ENCODE results near the gene ZNF236.

ZNF236 gene

GRCh38 chr18:76837071-76837470 is 14.7 kb downstream of the ZNF236 start:
- H3K4me3 ChIP-seq (ENCODE audit: low read length): no peak overlapping the region
- no CpG with 5 or more reads among the region's 6 CpGs for WGBS (ENCODE audit: insufficient coverage, insufficient read length)
- H3K27ac ChIP-seq (ENCODE audit: low read length): no peak overlapping the region
- H3K27me3 ChIP-seq (ENCODE audit: control insufficient read depth, insufficient read depth, low read length): no peaks in the 10 kb centered on the region
- no peak for DNase-seq (ENCODE audit: low read depth, low spot score)
- no peaks in the 10 kb centered on the region for H3K9me3 ChIP-seq (ENCODE audit: control insufficient read depth, insufficient read depth, low read length)
- no peaks in the 10 kb centered on the region; the same call in 1 of the 2 replicates for H3K4me1 ChIP-seq (ENCODE audit: control insufficient read depth, insufficient read depth, low read length)
- no peaks in the 10 kb centered on the region for H3K36me3 ChIP-seq (ENCODE audit: control insufficient read depth, insufficient read depth, low read length)

GRCh38 chr18:76838182-76838581 is 15.8 kb downstream of the ZNF236 start:
- H3K36me3 ChIP-seq (ENCODE audit: control insufficient read depth, insufficient read depth, low read length): no peaks in the 10 kb centered on the region
- no CpG with 5 or more reads among the region's 3 CpGs for WGBS (ENCODE audit: insufficient coverage, insufficient read length)
- no peak overlapping the region for H3K4me3 ChIP-seq (ENCODE audit: low read length)
- H3K27me3 ChIP-seq (ENCODE audit: control insufficient read depth, insufficient read depth, low read length): no peaks in the 10 kb centered on the region
- no peaks in the 10 kb centered on the region; the same call in 1 of the 2 replicates for H3K4me1 ChIP-seq (ENCODE audit: control insufficient read depth, insufficient read depth, low read length)
- no peaks in the 10 kb centered on the region for H3K9me3 ChIP-seq (ENCODE audit: control insufficient read depth, insufficient read depth, low read length)
- DNase-seq (ENCODE audit: low read depth, low spot score): no peak
- no peak overlapping the region for H3K27ac ChIP-seq (ENCODE audit: low read length)

- Histone ChIP-seq H3K27me3 (ENCODE audit: control insufficient read depth, insufficient read depth, low read length) (no peaks in the 10 kb centered on the region), H3K27ac (ENCODE audit: low read length) (no peak overlapping the region), H3K9me3 (ENCODE audit: control insufficient read depth, insufficient read depth, low read length) (no peaks in the 10 kb centered on the region), H3K4me1 (ENCODE audit: control insufficient read depth, insufficient read depth, low read length) (no peaks in the 10 kb centered on the region; the same call in 1 of the 2 replicates), H3K36me3 (ENCODE audit: control insufficient read depth, insufficient read depth, low read length) (no peaks in the 10 kb centered on the region), H3K4me3 (ENCODE audit: low read length) (no peak overlapping the region)
- DNase-seq (ENCODE audit: low read depth, low spot score): no peak
- no CpG with 5 or more reads among the region's 4 CpGs for WGBS (ENCODE audit: insufficient coverage, insufficient read length)
These were observed 16.9 kb downstream of the ZNF236 start for GRCh38 chr18:76839086-76839794.

- Histone ChIP-seq H3K9me3 (ENCODE audit: control insufficient read depth, insufficient read depth, low read length) (no peaks in the 10 kb centered on the region), H3K4me3 (ENCODE audit: low read length) (no peak overlapping the region), H3K27me3 (ENCODE audit: control insufficient read depth, insufficient read depth, low read length) (no peaks in the 10 kb centered on the region), H3K4me1 (ENCODE audit: control insufficient read depth, insufficient read depth, low read length) (no peaks in the 10 kb centered on the region; the same call in 1 of the 2 replicates), H3K27ac (ENCODE audit: low read length) (no peak overlapping the region), H3K36me3 (ENCODE audit: control insufficient read depth, insufficient read depth, low read length) (no peaks in the 10 kb centered on the region)
- no CpG with 5 or more reads among the region's 6 CpGs for WGBS (ENCODE audit: insufficient coverage, insufficient read length)
- DNase-seq (ENCODE audit: low read depth, low spot score): no peak
These were observed 20.6 kb downstream of the ZNF236 start for GRCh38 chr18:76842837-76843530.

- no peaks in the 10 kb centered on the region for H3K9me3 ChIP-seq (ENCODE audit: control insufficient read depth, insufficient read depth, low read length)
- no CpG with 5 or more reads among the region's 4 CpGs for WGBS (ENCODE audit: insufficient coverage, insufficient read length)
- H3K4me1 ChIP-seq (ENCODE audit: control insufficient read depth, insufficient read depth, low read length): no peaks in the 10 kb centered on the region
- no peaks in the 10 kb centered on the region for H3K27me3 ChIP-seq (ENCODE audit: control insufficient read depth, insufficient read depth, low read length)
- no peaks in the 10 kb centered on the region for H3K36me3 ChIP-seq (ENCODE audit: control insufficient read depth, insufficient read depth, low read length)
- no peak overlapping the region for H3K4me3 ChIP-seq (ENCODE audit: low read length)
- H3K27ac ChIP-seq (ENCODE audit: low read length): no peak overlapping the region
- DNase-seq (ENCODE audit: low read depth, low spot score): no peak
These were observed 21.8 kb downstream of the ZNF236 start for GRCh38 chr18:76844144-76844543.

- no peak for DNase-seq (ENCODE audit: low read depth, low spot score)
- no peaks in the 10 kb centered on the region for H3K4me1 ChIP-seq (ENCODE audit: control insufficient read depth, insufficient read depth, low read length)
- no CpG with 5 or more reads among the region's 4 CpGs for WGBS (ENCODE audit: insufficient coverage, insufficient read length)
- no peak overlapping the region for H3K27ac ChIP-seq (ENCODE audit: low read length)
- H3K27me3 ChIP-seq (ENCODE audit: control insufficient read depth, insufficient read depth, low read length): no peaks in the 10 kb centered on the region
- H3K36me3 ChIP-seq (ENCODE audit: control insufficient read depth, insufficient read depth, low read length): no peaks in the 10 kb centered on the region
- H3K4me3 ChIP-seq (ENCODE audit: low read length): no peak overlapping the region
- no peaks in the 10 kb centered on the region for H3K9me3 ChIP-seq (ENCODE audit: control insufficient read depth, insufficient read depth, low read length)
These were observed 22.6 kb downstream of the ZNF236 start for GRCh38 chr18:76844742-76845477.

GRCh38 chr18:76846217-76846616 is 23.9 kb downstream of the ZNF236 start:
- H3K27ac ChIP-seq (ENCODE audit: low read length): no peak overlapping the region
- H3K36me3 ChIP-seq (ENCODE audit: control insufficient read depth, insufficient read depth, low read length): no peaks in the 10 kb centered on the region
- H3K4me3 ChIP-seq (ENCODE audit: low read length): no peak overlapping the region
- WGBS (ENCODE audit: insufficient coverage, insufficient read length): no CpG with 5 or more reads among the region's 5 CpGs
- H3K27me3 ChIP-seq (ENCODE audit: control insufficient read depth, insufficient read depth, low read length): no peaks in the 10 kb centered on the region
- no peaks in the 10 kb centered on the region for H3K4me1 ChIP-seq (ENCODE audit: control insufficient read depth, insufficient read depth, low read length)
- H3K9me3 ChIP-seq (ENCODE audit: control insufficient read depth, insufficient read depth, low read length): no peaks in the 10 kb centered on the region
- DNase-seq (ENCODE audit: low read depth, low spot score): no peak

- H3K9me3 ChIP-seq (ENCODE audit: control insufficient read depth, insufficient read depth, low read length): no peaks in the 10 kb centered on the region
- H3K27ac ChIP-seq (ENCODE audit: low read length): no peak overlapping the region
- no peaks in the 10 kb centered on the region for H3K4me1 ChIP-seq (ENCODE audit: control insufficient read depth, insufficient read depth, low read length)
- DNase-seq (ENCODE audit: low read depth, low spot score): peak; percentile 50
- H3K27me3 ChIP-seq (ENCODE audit: control insufficient read depth, insufficient read depth, low read length): no peaks in the 10 kb centered on the region
- WGBS (ENCODE audit: insufficient coverage, insufficient read length): no CpG with 5 or more reads among the region's 2 CpGs
- H3K36me3 ChIP-seq (ENCODE audit: control insufficient read depth, insufficient read depth, low read length): no peaks in the 10 kb centered on the region
- no peak overlapping the region for H3K4me3 ChIP-seq (ENCODE audit: low read length)
These were observed 25.6 kb downstream of the ZNF236 start for GRCh38 chr18:76847916-76848315.

GRCh38 chr18:76850112-76850511 is 27.8 kb downstream of the ZNF236 start:
- no peak overlapping the region for H3K27ac ChIP-seq (ENCODE audit: low read length)
- no peak for DNase-seq (ENCODE audit: low read depth, low spot score)
- H3K4me1 ChIP-seq (ENCODE audit: control insufficient read depth, insufficient read depth, low read length): no peaks in the 10 kb centered on the region
- H3K27me3 ChIP-seq (ENCODE audit: control insufficient read depth, insufficient read depth, low read length): no peaks in the 10 kb centered on the region
- H3K9me3 ChIP-seq (ENCODE audit: control insufficient read depth, insufficient read depth, low read length): no peaks in the 10 kb centered on the region
- H3K36me3 ChIP-seq (ENCODE audit: control insufficient read depth, insufficient read depth, low read length): no peaks in the 10 kb centered on the region
- no CpG with 5 or more reads among the region's 1 CpG for whole genome bisulfite sequencing (ENCODE audit: insufficient coverage, insufficient read length)
- no peak overlapping the region for H3K4me3 ChIP-seq (ENCODE audit: low read length)

GRCh38 chr18:76855594-76855993 is 33.2 kb downstream of the ZNF236 start:
- no peak for DNase-seq (ENCODE audit: low read depth, low spot score)
- Histone ChIP-seq H3K9me3 (ENCODE audit: control insufficient read depth, insufficient read depth, low read length) (no peaks in the 10 kb centered on the region), H3K27me3 (ENCODE audit: control insufficient read depth, insufficient read depth, low read length) (no peaks in the 10 kb centered on the region), H3K36me3 (ENCODE audit: control insufficient read depth, insufficient read depth, low read length) (no peaks in the 10 kb centered on the region), H3K27ac (ENCODE audit: low read length) (no peak overlapping the region), H3K4me1 (ENCODE audit: control insufficient read depth, insufficient read depth, low read length) (no peaks in the 10 kb centered on the region), H3K4me3 (ENCODE audit: low read length) (no peak overlapping the region)
- no CpG with 5 or more reads among the region's 4 CpGs for WGBS (ENCODE audit: insufficient coverage, insufficient read length)

All from iPS DF 6.9 (cell line).